ENCODE measurements around the gene NLGN1.

Gene NLGN1

DNA sequence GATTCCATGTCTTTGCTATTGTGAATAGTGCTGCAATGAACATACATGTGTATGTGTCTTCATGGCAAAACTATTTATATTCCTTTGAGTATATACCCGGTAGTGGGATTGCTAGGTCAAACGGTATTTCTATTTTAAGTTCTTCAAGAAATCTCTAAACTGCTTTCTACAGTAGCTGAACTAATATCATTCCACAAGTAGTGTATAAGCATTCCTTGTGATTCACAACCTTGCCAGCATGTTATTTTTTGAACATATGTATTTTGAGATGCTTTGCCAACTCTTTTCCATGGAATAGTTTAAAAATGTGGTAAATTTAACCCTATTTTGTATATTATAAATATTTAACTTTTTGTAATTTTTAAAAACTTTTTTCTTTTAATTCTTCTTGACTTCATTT lies 868.9 kb downstream of the NLGN1 start:
- TF ChIP-seq TAF1 (IDR thresholded peaks at IDR 0.05; ENCODE audit: borderline replicate concordance, insufficient read depth, low read length) = no peak
- no peak for TF ChIP-seq SIN3A (IDR thresholded peaks at IDR 0.05; ENCODE audit: borderline replicate concordance, insufficient read depth, low read length)
- TF ChIP-seq REST (IDR thresholded peaks at IDR 0.05; ENCODE audit: insufficient read depth in 1 of 2, low read depth in 2 of 2, low read length in 2 of 2) = no peak
- no peak for TF ChIP-seq POLR2AphosphoS5 (IDR thresholded peaks at IDR 0.05; ENCODE audit: low read depth, low read length)
- no peak for TF ChIP-seq FOXP2 (optimal IDR thresholded peaks at IDR 0.05; ENCODE audit: borderline replicate concordance, extremely low read depth, extremely low read length, insufficient read depth)

DNA sequence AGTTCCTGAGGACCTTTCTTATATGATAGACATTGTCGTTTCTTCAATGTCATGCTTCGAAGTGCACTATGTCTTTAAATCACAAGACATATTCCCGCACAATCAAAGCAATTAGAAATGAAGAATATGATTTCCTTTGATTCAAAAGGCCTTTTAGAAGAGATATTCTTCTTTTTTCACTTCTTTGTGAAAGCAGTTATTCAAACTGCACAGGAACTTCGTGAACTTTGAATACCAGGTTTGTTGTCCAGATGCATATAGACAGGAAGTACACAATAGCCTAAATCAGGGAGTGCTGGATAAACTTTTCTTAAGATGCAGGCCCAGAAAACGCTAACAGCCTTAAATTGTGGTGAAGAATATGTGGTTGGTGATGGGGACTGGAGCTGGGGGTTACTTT lies 870.5 kb downstream of the NLGN1 start:
- TF ChIP-seq FOXP2 (optimal IDR thresholded peaks at IDR 0.05; ENCODE audit: borderline replicate concordance, extremely low read depth, extremely low read length, insufficient read depth) (no peak), REST (IDR thresholded peaks at IDR 0.05; ENCODE audit: insufficient read depth in 1 of 2, low read depth in 2 of 2, low read length in 2 of 2) (no peak), POLR2AphosphoS5 (IDR thresholded peaks at IDR 0.05; ENCODE audit: low read depth, low read length) (no peak), SIN3A (IDR thresholded peaks at IDR 0.05; ENCODE audit: borderline replicate concordance, insufficient read depth, low read length) (no peak), TAF1 (IDR thresholded peaks at IDR 0.05; ENCODE audit: borderline replicate concordance, insufficient read depth, low read length) (no peak)

GRCh38 chr3:174268586-174268985 lies 871.0 kb downstream of the NLGN1 start:
- TF ChIP-seq REST (IDR thresholded peaks at IDR 0.05; ENCODE audit: insufficient read depth in 1 of 2, low read depth in 2 of 2, low read length in 2 of 2) = no peak
- TF ChIP-seq SIN3A (IDR thresholded peaks at IDR 0.05; ENCODE audit: borderline replicate concordance, insufficient read depth, low read length) = no peak
- no peak for TF ChIP-seq FOXP2 (optimal IDR thresholded peaks at IDR 0.05; ENCODE audit: borderline replicate concordance, extremely low read depth, extremely low read length, insufficient read depth)
- no peak for TF ChIP-seq TAF1 (IDR thresholded peaks at IDR 0.05; ENCODE audit: borderline replicate concordance, insufficient read depth, low read length)
- no peak for TF ChIP-seq POLR2AphosphoS5 (IDR thresholded peaks at IDR 0.05; ENCODE audit: low read depth, low read length)

GRCh38 chr3:174270841-174271240 lies 873.3 kb downstream of the NLGN1 start:
- TF ChIP-seq SIN3A (IDR thresholded peaks at IDR 0.05; ENCODE audit: borderline replicate concordance, insufficient read depth, low read length) (no peak), FOXP2 (optimal IDR thresholded peaks at IDR 0.05; ENCODE audit: borderline replicate concordance, extremely low read depth, extremely low read length, insufficient read depth) (no peak), POLR2AphosphoS5 (IDR thresholded peaks at IDR 0.05; ENCODE audit: low read depth, low read length) (no peak), TAF1 (IDR thresholded peaks at IDR 0.05; ENCODE audit: borderline replicate concordance, insufficient read depth, low read length) (no peak), REST (IDR thresholded peaks at IDR 0.05; ENCODE audit: insufficient read depth in 1 of 2, low read depth in 2 of 2, low read length in 2 of 2) (no peak)

- no peak for TF ChIP-seq SIN3A (IDR thresholded peaks at IDR 0.05; ENCODE audit: borderline replicate concordance, insufficient read depth, low read length)
- TF ChIP-seq TAF1 (IDR thresholded peaks at IDR 0.05; ENCODE audit: borderline replicate concordance, insufficient read depth, low read length) = no peak
- no peak for TF ChIP-seq REST (IDR thresholded peaks at IDR 0.05; ENCODE audit: insufficient read depth in 1 of 2, low read depth in 2 of 2, low read length in 2 of 2)
- TF ChIP-seq POLR2AphosphoS5 (IDR thresholded peaks at IDR 0.05; ENCODE audit: low read depth, low read length) = no peak
- no peak for TF ChIP-seq FOXP2 (optimal IDR thresholded peaks at IDR 0.05; ENCODE audit: borderline replicate concordance, extremely low read depth, extremely low read length, insufficient read depth)
Observed at GRCh38 chr3:174275336-174275735, 877.8 kb downstream of the NLGN1 start.
